ENCODE measurements around the gene SPATA9.
A peak's percentile ranks its signal among the peaks of the same experiment; 100 is the strongest.

SPATA9 gene

GRCh38 chr5:95631991-95632675, 50.7 kb downstream of the SPATA9 start:
- no peak overlapping the region for H3K4me3 ChIP-seq (ENCODE audit: control insufficient read depth, low read depth, low read length)
- TF ChIP-seq, protein P1, sequence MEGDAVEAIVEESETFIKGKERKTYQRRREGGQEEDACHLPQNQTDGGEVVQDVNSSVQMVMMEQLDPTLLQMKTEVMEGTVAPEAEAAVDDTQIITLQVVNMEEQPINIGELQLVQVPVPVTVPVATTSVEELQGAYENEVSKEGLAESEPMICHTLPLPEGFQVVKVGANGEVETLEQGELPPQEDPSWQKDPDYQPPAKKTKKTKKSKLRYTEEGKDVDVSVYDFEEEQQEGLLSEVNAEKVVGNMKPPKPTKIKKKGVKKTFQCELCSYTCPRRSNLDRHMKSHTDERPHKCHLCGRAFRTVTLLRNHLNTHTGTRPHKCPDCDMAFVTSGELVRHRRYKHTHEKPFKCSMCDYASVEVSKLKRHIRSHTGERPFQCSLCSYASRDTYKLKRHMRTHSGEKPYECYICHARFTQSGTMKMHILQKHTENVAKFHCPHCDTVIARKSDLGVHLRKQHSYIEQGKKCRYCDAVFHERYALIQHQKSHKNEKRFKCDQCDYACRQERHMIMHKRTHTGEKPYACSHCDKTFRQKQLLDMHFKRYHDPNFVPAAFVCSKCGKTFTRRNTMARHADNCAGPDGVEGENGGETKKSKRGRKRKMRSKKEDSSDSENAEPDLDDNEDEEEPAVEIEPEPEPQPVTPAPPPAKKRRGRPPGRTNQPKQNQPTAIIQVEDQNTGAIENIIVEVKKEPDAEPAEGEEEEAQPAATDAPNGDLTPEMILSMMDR (conservative IDR thresholded peaks at IDR 0.05; ENCODE audit: control insufficient read depth, insufficient read depth, low read depth, low read length), result no peak
- DNase-seq (ENCODE audit: low read depth), result peak; percentile 73

GRCh38 chr5:95631255-95631958, 51.4 kb downstream of the SPATA9 start:
- peak; percentile 90 for DNase-seq (ENCODE audit: low read depth)
- H3K4me3 ChIP-seq (ENCODE audit: control insufficient read depth, low read depth, low read length), result no peak overlapping the region
- TF ChIP-seq, protein P1 (conservative IDR thresholded peaks at IDR 0.05; ENCODE audit: control insufficient read depth, insufficient read depth, low read depth, low read length), result no peak

GRCh38 chr5:95630394-95630917, 52.3 kb downstream of the SPATA9 start:
- no peak for DNase-seq (ENCODE audit: low read depth)
- H3K4me3 ChIP-seq (ENCODE audit: control insufficient read depth, low read depth, low read length), result no peak overlapping the region
- TF ChIP-seq, protein P1 (conservative IDR thresholded peaks at IDR 0.05; ENCODE audit: control insufficient read depth, insufficient read depth, low read depth, low read length), result no peak

- H3K4me3 ChIP-seq (ENCODE audit: control insufficient read depth, low read depth, low read length), result no peak overlapping the region
- TF ChIP-seq, protein P1 (conservative IDR thresholded peaks at IDR 0.05; ENCODE audit: control insufficient read depth, insufficient read depth, low read depth, low read length), result no peak
Observed at GRCh38 chr5:95628933-95629332, 53.9 kb downstream of the SPATA9 start.

GRCh38 chr5:95627971-95628810, 54.6 kb downstream of the SPATA9 start:
- TF ChIP-seq, protein P1 (conservative IDR thresholded peaks at IDR 0.05; ENCODE audit: control insufficient read depth, insufficient read depth, low read depth, low read length), result no peak
- no peak for DNase-seq (ENCODE audit: low read depth)
- H3K4me3 ChIP-seq (ENCODE audit: control insufficient read depth, low read depth, low read length), result no peak overlapping the region

More at GRCh38 chr5:95628933-95629332, 53.9 kb downstream of the SPATA9 start:
- no peak for DNase-seq (ENCODE audit: low read depth)

DNA sequence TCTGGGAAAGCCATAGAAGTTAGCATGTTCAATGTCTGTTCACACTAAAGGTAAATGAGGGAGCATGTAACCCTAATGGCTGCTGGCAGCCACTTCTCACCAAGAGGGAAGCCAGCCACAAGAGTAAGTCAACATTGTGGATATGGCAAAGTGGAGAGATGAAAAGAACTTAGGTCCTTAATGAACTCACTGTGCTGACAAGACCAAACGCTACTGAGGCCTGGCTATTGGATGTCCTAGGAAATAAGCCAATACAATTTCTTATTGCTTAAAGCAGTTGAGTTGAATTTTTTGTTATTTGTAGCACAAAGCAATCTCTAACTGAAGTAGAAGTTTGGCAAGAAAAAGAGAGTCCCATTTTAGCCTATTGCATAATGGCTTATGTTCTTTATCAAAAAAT, 56.1 kb downstream of the SPATA9 start:
- DNase-seq (ENCODE audit: low read depth), result no peak
- TF ChIP-seq, protein P1 (conservative IDR thresholded peaks at IDR 0.05; ENCODE audit: control insufficient read depth, insufficient read depth, low read depth, low read length), result no peak
- no peak overlapping the region for H3K4me3 ChIP-seq (ENCODE audit: control insufficient read depth, low read depth, low read length)

Data from fibroblast of mammary gland (primary cell).